ENCODE results near the gene PYY. TPM values are rescaled to one million over a fixed set of nuclear protein-coding genes. Genes with fewer than 3 reads are reported as not detected.

PYY gene
- total RNA-seq, 2 experiments from 2014 or later: not detected

- no peaks in the 10 kb centered on the region for H3K36me3 ChIP-seq (ENCODE audit: insufficient read depth, low read length)
- no peak overlapping the region for H3K27ac ChIP-seq (ENCODE audit: low read depth, low read length, poor library complexity, severe bottlenecking)
- no peak overlapping the region for H3K4me3 ChIP-seq (ENCODE audit: low read depth, low read length, poor library complexity, severe bottlenecking)
- no peaks in the 10 kb centered on the region for H3K9me2 ChIP-seq (ENCODE audit: insufficient read depth, low read length)
- no peak for TF ChIP-seq CTCF (conservative IDR thresholded peaks at IDR 0.05; ENCODE audit: low read length)
- no peak for TF ChIP-seq EZH2phosphoT487 (IDR thresholded peaks at IDR 0.05; ENCODE audit: borderline replicate concordance, low read depth, low read length)
- DNase-seq (ENCODE audit: low spot score): no peak
- BruUV-seq (replicated peaks): no TSS peak
- intact Hi-C loops (cut with micrococcal nuclease; ENCODE audit: unreplicated experiment): no loop called here
- CTCF ChIA-PET (ENCODE audit: unreplicated experiment): no interaction called here
- no peaks in the 10 kb centered on the region for H4K20me1 ChIP-seq (ENCODE audit: insufficient read depth, low read length)
- POLR2A ChIA-PET: no interaction called here
- no peak overlapping the region for H2AFZ ChIP-seq (ENCODE audit: low read length)
- H3K4me1 ChIP-seq (ENCODE audit: insufficient read depth, low read length, poor library complexity, severe bottlenecking): no peaks in the 10 kb centered on the region
- H3K79me2 ChIP-seq (ENCODE audit: insufficient read depth, low read depth, low read length): no peaks in the 10 kb centered on the region
- H3K4me2 ChIP-seq (ENCODE audit: low read length): no peak overlapping the region
- no peaks in the 10 kb centered on the region for H3K9me3 ChIP-seq (ENCODE audit: low read length)
Measured at GRCh38 chr17:43927060-43927864, 26.5 kb downstream of the PYY start.

GRCh38 chr17:43924558-43924957 lies 29.2 kb downstream of the PYY start:
- intact Hi-C loops (cut with micrococcal nuclease; ENCODE audit: unreplicated experiment): no loop called here
- POLR2A ChIA-PET: interaction anchor here (1.1 kb wide), 1 partner anchor 16 kb away, joined by 3 read pairs; no protein-coding TSS in a partner anchor

More at GRCh38 chr17:43924558-43924957, 29.2 kb downstream of the PYY start:
- CTCF ChIA-PET (ENCODE audit: unreplicated experiment): no interaction called here
- no peak overlapping the region for H2AFZ ChIP-seq (ENCODE audit: low read length)
- no peak overlapping the region for H3K4me3 ChIP-seq (ENCODE audit: low read depth, low read length, poor library complexity, severe bottlenecking)
- DNase-seq (ENCODE audit: low spot score): no peak
- no peaks in the 10 kb centered on the region for H4K20me1 ChIP-seq (ENCODE audit: insufficient read depth, low read length)
- no peak overlapping the region for H3K4me2 ChIP-seq (ENCODE audit: low read length)
- H3K36me3 ChIP-seq (ENCODE audit: insufficient read depth, low read length): no peaks in the 10 kb centered on the region
- no peaks in the 10 kb centered on the region for H3K4me1 ChIP-seq (ENCODE audit: insufficient read depth, low read length, poor library complexity, severe bottlenecking)
- no peak overlapping the region for H3K27ac ChIP-seq (ENCODE audit: low read depth, low read length, poor library complexity, severe bottlenecking)
- no peaks in the 10 kb centered on the region for H3K9me3 ChIP-seq (ENCODE audit: low read length)
- no TSS peak for BruUV-seq (replicated peaks)
- no peaks in the 10 kb centered on the region for H3K9me2 ChIP-seq (ENCODE audit: insufficient read depth, low read length)
- no peak for TF ChIP-seq EZH2phosphoT487 (IDR thresholded peaks at IDR 0.05; ENCODE audit: borderline replicate concordance, low read depth, low read length)
- TF ChIP-seq CTCF (conservative IDR thresholded peaks at IDR 0.05; ENCODE audit: low read length): no peak
- H3K79me2 ChIP-seq (ENCODE audit: insufficient read depth, low read depth, low read length): no peaks in the 10 kb centered on the region
